Lung (tissue), 12 donors: ENCODE results near the gene SLC25A12. TPM values are rescaled to one million over a fixed set of nuclear protein-coding genes. Genes with fewer than 3 reads are reported as not detected.

Experiments used
- ATAC-seq: fragments of 200-7000 bp; cut with Tn5 transposase; one replicate; pipeline ENCODE4 v1.9.1; 2020; ENCODE audit warnings: moderate number of reproducible peaks; ENCODE audit not compliant: insufficient read depth, low FRiP score
- DNase-seq, 3 donors: peaks; one replicate each; pipeline ENCODE4 v3.0.0-alpha.2; 2013 to 2017
- H3K27ac ChIP-seq, 2 donors: one replicate each; pipeline ENCODE4 v1.5.1; 2013; ENCODE audit warnings: mild to moderate bottlenecking in 2 of 2, moderate library complexity in 2 of 2, control low read depth in 1 of 2, inconsistent platforms in 1 of 2, low read depth in 1 of 2, low read length in 1 of 2
- H3K27me3 ChIP-seq, 3 donors: one replicate each; pipeline ENCODE4 v1.5.1; 2013; ENCODE audit warnings: low read length in 2 of 3; ENCODE audit not compliant: control insufficient read depth in 3 of 3, insufficient read depth in 3 of 3
- H3K36me3 ChIP-seq, 4 donors: one replicate each; pipeline ENCODE4 v1.5.1; 2013; ENCODE audit warnings: low read length in 4 of 4, mild to moderate bottlenecking in 1 of 4, moderate library complexity in 1 of 4; ENCODE audit not compliant: control insufficient read depth in 4 of 4, insufficient read depth in 4 of 4
- H3K4me1 ChIP-seq, 5 donors: one replicate each; pipeline ENCODE4 v1.5.1; 2013; ENCODE audit warnings: low read length in 5 of 5, mild to moderate bottlenecking in 2 of 5, moderate library complexity in 1 of 5; ENCODE audit not compliant: control insufficient read depth in 5 of 5, insufficient read depth in 5 of 5
- H3K4me3 ChIP-seq: one replicate; pipeline ENCODE4 v1.5.1; 2013; ENCODE audit warnings: mild to moderate bottlenecking, control low read depth, moderate library complexity
- H3K9ac ChIP-seq, 2 donors: one replicate each; pipeline ENCODE4 v1.5.1; 2013; ENCODE audit warnings: low read length in 2 of 2, control low read depth in 1 of 2; ENCODE audit not compliant: insufficient read depth in 1 of 2
- H3K9me3 ChIP-seq, 4 donors: one replicate each; pipeline ENCODE4 v1.5.1; 2013; ENCODE audit warnings: low read length in 3 of 4, mild to moderate bottlenecking in 1 of 4, moderate library complexity in 1 of 4; ENCODE audit not compliant: control insufficient read depth in 4 of 4, insufficient read depth in 3 of 4
- CTCF ChIP-seq: IDR thresholded peaks from 2 replicates; pipeline ENCODE4 v1.5.1; 2012; ENCODE audit warnings: mild to moderate bottlenecking; ENCODE audit errors: control extremely low read depth, extremely low read depth
- WGBS, 2 donors: extraction: QIAGEN DNeasy Blood & Tissue Kit; methylation state at CpG; one replicate each; pipeline ENCODE4 v1.1.7; 2013; 5-methylcytosine and 5-hydroxymethylcytosine counted together
- polyA plus RNA-seq, 2 donors: library from polyadenylated mRNA; stranded (reverse); fragments of 200-250 nt; gene quantifications; one replicate each; pipeline ENCODE4 v1.2.1, GENCODE V29; 2013
- total RNA-seq, 2 donors: library from RNA; depleted of rRNA in 1 of 2; stranded (reverse); fragments of >200 nt in 1 of 2; gene quantifications; one replicate each; pipeline ENCODE4 v1.2.1, GENCODE V29; 2014 to 2021
- donor health status: control.
- donor health status: control.
- donor health status: Bipolar disorder and iron deficiency.
- donor health status: healthy.
- donor health status: DM: yes; HTN: yes; CAD: no.

SLC25A12 gene
- total and polyA plus RNA-seq, 4 donors: 6.9 to 22.4 (median 14.2) TPM

- H3K4me1 ChIP-seq: peaks cover 0 to 18% (median 3%) of the 10 kb centered on the region in 5 donors
- 82 to 90% methylated on average over 6 of the region's 6 CpGs for WGBS, 2 donors
- no peaks in the 10 kb centered on the region for H3K9me3 ChIP-seq
- H3K4me3 ChIP-seq: no peak overlapping the region
- ATAC-seq (no peak), DNase-seq (no peak)
- H3K36me3 ChIP-seq: peaks cover 0 to 3% (median 1%) of the 10 kb centered on the region in 4 donors
- H3K27me3 ChIP-seq: no peaks in the 10 kb centered on the region
- no peak for TF ChIP-seq CTCF
- no peak overlapping the region for H3K9ac ChIP-seq
- no peak overlapping the region for H3K27ac ChIP-seq
Observed at GRCh38 chr2:171814174-171814573, 79.9 kb downstream of the SLC25A12 start.

- ATAC-seq (no peak), DNase-seq (no peak)
- H3K36me3 ChIP-seq: peaks cover 0 to 3% (median 2%) of the 10 kb centered on the region in 4 donors
- no peaks in the 10 kb centered on the region for H3K9me3 ChIP-seq
- H3K4me1 ChIP-seq: peaks cover 0 to 18% (median 3%) of the 10 kb centered on the region in 5 donors
- H3K27ac ChIP-seq: no peak overlapping the region
- H3K9ac ChIP-seq: no peak overlapping the region
- 93 to 97% methylated on average over 5 of the region's 5 CpGs for WGBS, 2 donors
- H3K4me3 ChIP-seq: no peak overlapping the region
- TF ChIP-seq CTCF: no peak
- no peaks in the 10 kb centered on the region for H3K27me3 ChIP-seq
Observed at GRCh38 chr2:171813729-171814128, 80.3 kb downstream of the SLC25A12 start.

- TF ChIP-seq CTCF: no peak
- H3K9ac ChIP-seq: no peak overlapping the region
- DNase-seq (no peak), ATAC-seq (no peak)
- peaks cover 0 to 3% (median under 1%) of the 10 kb centered on the region in 4 donors for H3K36me3 ChIP-seq
- 95 to 96% methylated on average over 3 of the region's 3 CpGs for WGBS, 2 donors
- H3K27me3 ChIP-seq: no peaks in the 10 kb centered on the region
- no peak overlapping the region for H3K4me3 ChIP-seq
- peaks cover 0 to 18% (median 3%) of the 10 kb centered on the region in 5 donors for H3K4me1 ChIP-seq
- no peak overlapping the region for H3K27ac ChIP-seq
- H3K9me3 ChIP-seq: no peaks in the 10 kb centered on the region
Observed at GRCh38 chr2:171813126-171813525, 80.9 kb downstream of the SLC25A12 start.

GRCh38 chr2:171811245-171811628, 82.8 kb downstream of the SLC25A12 start:
- TF ChIP-seq CTCF: no peak
- Histone ChIP-seq H3K4me3 (no peak overlapping the region), H3K36me3 (peaks cover 0 to 5% (median 4%) of the 10 kb centered on the region in 4 donors), H3K4me1 (peaks cover 0 to 18% (median 3%) of the 10 kb centered on the region in 5 donors), H3K27ac (no peak overlapping the region), H3K27me3 (no peaks in the 10 kb centered on the region), H3K9me3 (no peaks in the 10 kb centered on the region), H3K9ac (no peak overlapping the region)
- 52 to 53% methylated on average over 4 of the region's 4 CpGs for WGBS, 2 donors
- no peak for ATAC-seq
- peak in 2 of 3 donors; percentile 61 to 68 for DNase-seq
